Neural progenitor cell (in vitro differentiated cells): Measurements from ENCODE around the gene FAT1.

Experiments used
- CTCF ChIP-seq: fragments of 200-600 bp; sonication (generic); IDR thresholded peaks from 2 replicates; pipeline ENCODE4 v1.5.1; 2017; ENCODE audit warnings: antibody characterized with exemption, mild to moderate bottlenecking
- EZH2 ChIP-seq: fragments of 200-600 bp; sonication (generic); IDR thresholded peaks from 2 replicates; pipeline ENCODE4 v1.6.1; 2017; ENCODE audit warnings: antibody characterized with exemption, mild to moderate bottlenecking, moderate library complexity

GRCh38 chr4:186624951-186625350, 98.7 kb downstream of the FAT1 start:
- TF ChIP-seq CTCF: no peak
- no peak for TF ChIP-seq EZH2
